ENCODE measurements around the gene C5orf15.

Gene C5orf15

GRCh38 chr5:133917785-133918184 lies 50.6 kb downstream of the C5orf15 start:
- Histone ChIP-seq H3K4me1 (ENCODE audit: insufficient read depth, low read length) (no peaks in the 10 kb centered on the region), H2AFZ (ENCODE audit: low read depth, low read length) (no peak overlapping the region), H3K4me2 (ENCODE audit: insufficient read depth, low read length) (no peak overlapping the region), H3K36me3 (ENCODE audit: insufficient read depth, low read length) (no peaks in the 10 kb centered on the region), H3K9me3 (ENCODE audit: insufficient read depth, low read length, severe bottlenecking) (no peaks in the 10 kb centered on the region), H3K79me2 (ENCODE audit: insufficient read depth, low read length) (no peaks in the 10 kb centered on the region), H4K20me1 (ENCODE audit: insufficient read depth, low read length) (no peaks in the 10 kb centered on the region), H3K9ac (ENCODE audit: low read depth, low read length) (no peak overlapping the region), H3K27me3 (ENCODE audit: insufficient read depth, low read length, poor library complexity) (peaks cover 9% of the 10 kb centered on the region), H3K4me3 (ENCODE audit: low read depth in 1 of 2, low read length in 2 of 2) (no peak overlapping the region), H3K27ac (ENCODE audit: low read length) (no peak overlapping the region)
- TF ChIP-seq CTCF (IDR thresholded peaks at IDR 0.05; ENCODE audit: borderline replicate concordance, extremely low read depth, low read length, poor library complexity, severe bottlenecking) (no peak), EZH2 (IDR thresholded peaks at IDR 0.05; ENCODE audit: borderline replicate concordance, low read depth, low read length, severe bottlenecking) (no peak)
- no peak for ATAC-seq (ENCODE audit: insufficient read depth, low read depth)
- no peak for DNase-seq

- Histone ChIP-seq H3K4me2 (ENCODE audit: insufficient read depth, low read length) (no peak overlapping the region), H3K27ac (ENCODE audit: low read length) (no peak overlapping the region), H3K36me3 (ENCODE audit: insufficient read depth, low read length) (no peaks in the 10 kb centered on the region), H3K4me1 (ENCODE audit: insufficient read depth, low read length) (no peaks in the 10 kb centered on the region), H3K27me3 (ENCODE audit: insufficient read depth, low read length, poor library complexity) (peaks cover 7% of the 10 kb centered on the region), H4K20me1 (ENCODE audit: insufficient read depth, low read length) (no peaks in the 10 kb centered on the region), H3K9ac (ENCODE audit: low read depth, low read length) (no peak overlapping the region), H3K79me2 (ENCODE audit: insufficient read depth, low read length) (no peaks in the 10 kb centered on the region), H3K4me3 (ENCODE audit: low read depth in 1 of 2, low read length in 2 of 2) (no peak overlapping the region), H2AFZ (ENCODE audit: low read depth, low read length) (no peak overlapping the region), H3K9me3 (ENCODE audit: insufficient read depth, low read length, severe bottlenecking) (no peaks in the 10 kb centered on the region)
- DNase-seq (no peak), ATAC-seq (ENCODE audit: insufficient read depth, low read depth) (no peak)
- TF ChIP-seq CTCF (IDR thresholded peaks at IDR 0.05; ENCODE audit: borderline replicate concordance, extremely low read depth, low read length, poor library complexity, severe bottlenecking) (no peak), EZH2 (IDR thresholded peaks at IDR 0.05; ENCODE audit: borderline replicate concordance, low read depth, low read length, severe bottlenecking) (no peak)
These were observed 51.5 kb downstream of the C5orf15 start for GRCh38 chr5:133916914-133917313.

GRCh38 chr5:133916479-133916878 lies 51.9 kb downstream of the C5orf15 start:
- DNase-seq (no peak), ATAC-seq (ENCODE audit: insufficient read depth, low read depth) (no peak)
- H3K4me2 ChIP-seq (ENCODE audit: insufficient read depth, low read length) = no peak overlapping the region
- H3K27me3 ChIP-seq (ENCODE audit: insufficient read depth, low read length, poor library complexity) = peaks cover 7% of the 10 kb centered on the region
- H3K36me3 ChIP-seq (ENCODE audit: insufficient read depth, low read length) = no peaks in the 10 kb centered on the region
- H3K4me3 ChIP-seq (ENCODE audit: low read depth in 1 of 2, low read length in 2 of 2) = no peak overlapping the region
- no peak overlapping the region for H3K27ac ChIP-seq (ENCODE audit: low read length)
- H2AFZ ChIP-seq (ENCODE audit: low read depth, low read length) = no peak overlapping the region
- H3K79me2 ChIP-seq (ENCODE audit: insufficient read depth, low read length) = no peaks in the 10 kb centered on the region
- H4K20me1 ChIP-seq (ENCODE audit: insufficient read depth, low read length) = no peaks in the 10 kb centered on the region
- no peak overlapping the region for H3K9ac ChIP-seq (ENCODE audit: low read depth, low read length)
- TF ChIP-seq EZH2 (IDR thresholded peaks at IDR 0.05; ENCODE audit: borderline replicate concordance, low read depth, low read length, severe bottlenecking) (no peak), CTCF (IDR thresholded peaks at IDR 0.05; ENCODE audit: borderline replicate concordance, extremely low read depth, low read length, poor library complexity, severe bottlenecking) (no peak)
- H3K4me1 ChIP-seq (ENCODE audit: insufficient read depth, low read length) = no peaks in the 10 kb centered on the region
- no peaks in the 10 kb centered on the region for H3K9me3 ChIP-seq (ENCODE audit: insufficient read depth, low read length, severe bottlenecking)

GRCh38 chr5:133914434-133914833 lies 54.0 kb downstream of the C5orf15 start:
- peaks cover 7% of the 10 kb centered on the region for H3K27me3 ChIP-seq (ENCODE audit: insufficient read depth, low read length, poor library complexity)
- no peaks in the 10 kb centered on the region for H3K4me1 ChIP-seq (ENCODE audit: insufficient read depth, low read length)
- TF ChIP-seq CTCF (IDR thresholded peaks at IDR 0.05; ENCODE audit: borderline replicate concordance, extremely low read depth, low read length, poor library complexity, severe bottlenecking) (no peak), EZH2 (IDR thresholded peaks at IDR 0.05; ENCODE audit: borderline replicate concordance, low read depth, low read length, severe bottlenecking) (no peak)
- H4K20me1 ChIP-seq (ENCODE audit: insufficient read depth, low read length) = no peaks in the 10 kb centered on the region
- H2AFZ ChIP-seq (ENCODE audit: low read depth, low read length) = no peak overlapping the region
- no peak overlapping the region for H3K4me3 ChIP-seq (ENCODE audit: low read depth in 1 of 2, low read length in 2 of 2)
- no peak for DNase-seq
- no peak overlapping the region for H3K9ac ChIP-seq (ENCODE audit: low read depth, low read length)
- H3K36me3 ChIP-seq (ENCODE audit: insufficient read depth, low read length) = no peaks in the 10 kb centered on the region
- no peak overlapping the region for H3K4me2 ChIP-seq (ENCODE audit: insufficient read depth, low read length)
- no peaks in the 10 kb centered on the region for H3K79me2 ChIP-seq (ENCODE audit: insufficient read depth, low read length)
- no peak for ATAC-seq (ENCODE audit: insufficient read depth, low read depth)
- no peaks in the 10 kb centered on the region for H3K9me3 ChIP-seq (ENCODE audit: insufficient read depth, low read length, severe bottlenecking)
- no peak overlapping the region for H3K27ac ChIP-seq (ENCODE audit: low read length)
